ENCODE measurements around the gene PALB2. TPM values are rescaled to one million over a fixed set of nuclear protein-coding genes. Genes with fewer than 3 reads are reported as not detected.

PALB2 gene
- total RNA-seq, 1 donor from 2014 or later, result 14.5 TPM

- no peaks in the 10 kb centered on the region for H3K4me1 Mint-ChIP-seq (ENCODE audit: unreplicated experiment)
- no peak for TF ChIP-seq CTCF (IDR thresholded peaks at IDR 0.05; ENCODE audit: unreplicated experiment)
- H3K27ac Mint-ChIP-seq (ENCODE audit: unreplicated experiment), result peak overlapping the region; percentile 24
- H3K4me3 Mint-ChIP-seq (ENCODE audit: unreplicated experiment), result peak overlapping the region; percentile 89
- peak; percentile 6 for DNase-seq (ENCODE audit: low spot score)
- peaks cover 10% of the 10 kb centered on the region for H3K27me3 Mint-ChIP-seq (ENCODE audit: unreplicated experiment)
- peaks cover 14% of the 10 kb centered on the region for H3K36me3 Mint-ChIP-seq (ENCODE audit: low read depth, unreplicated experiment)
- H3K9me3 Mint-ChIP-seq (ENCODE audit: unreplicated experiment), result no peaks in the 10 kb centered on the region
Observed at GRCh38 chr16:23595246-23595950, 45.7 kb downstream of the PALB2 start.

GRCh38 chr16:23594186-23594585 lies 46.9 kb downstream of the PALB2 start:
- H3K27ac Mint-ChIP-seq (ENCODE audit: unreplicated experiment), result no peak overlapping the region
- no peaks in the 10 kb centered on the region for H3K9me3 Mint-ChIP-seq (ENCODE audit: unreplicated experiment)
- H3K4me3 Mint-ChIP-seq (ENCODE audit: unreplicated experiment), result no peak overlapping the region
- no peak for DNase-seq (ENCODE audit: low spot score)
- H3K4me1 Mint-ChIP-seq (ENCODE audit: unreplicated experiment), result no peaks in the 10 kb centered on the region
- H3K27me3 Mint-ChIP-seq (ENCODE audit: unreplicated experiment), result peaks cover 10% of the 10 kb centered on the region
- peaks cover 18% of the 10 kb centered on the region for H3K36me3 Mint-ChIP-seq (ENCODE audit: low read depth, unreplicated experiment)
- no peak for TF ChIP-seq CTCF (IDR thresholded peaks at IDR 0.05; ENCODE audit: unreplicated experiment)

- Mint-ChIP-seq H3K36me3 (ENCODE audit: low read depth, unreplicated experiment) (peaks cover 25% of the 10 kb centered on the region), H3K4me3 (ENCODE audit: unreplicated experiment) (no peak overlapping the region), H3K27ac (ENCODE audit: unreplicated experiment) (peak overlapping the region; percentile 30), H3K27me3 (ENCODE audit: unreplicated experiment) (peaks cover 6% of the 10 kb centered on the region), H3K4me1 (ENCODE audit: unreplicated experiment) (no peaks in the 10 kb centered on the region), H3K9me3 (ENCODE audit: unreplicated experiment) (no peaks in the 10 kb centered on the region)
- TF ChIP-seq CTCF (IDR thresholded peaks at IDR 0.05; ENCODE audit: unreplicated experiment), result no peak
- no peak for DNase-seq (ENCODE audit: low spot score)
Observed at GRCh38 chr16:23590181-23590580, 50.9 kb downstream of the PALB2 start.

GRCh38 chr16:23587726-23588125 lies 53.4 kb downstream of the PALB2 start:
- Mint-ChIP-seq H3K36me3 (ENCODE audit: low read depth, unreplicated experiment) (peaks cover 32% of the 10 kb centered on the region), H3K27me3 (ENCODE audit: unreplicated experiment) (peaks cover 6% of the 10 kb centered on the region), H3K4me3 (ENCODE audit: unreplicated experiment) (no peak overlapping the region), H3K27ac (ENCODE audit: unreplicated experiment) (no peak overlapping the region), H3K9me3 (ENCODE audit: unreplicated experiment) (no peaks in the 10 kb centered on the region), H3K4me1 (ENCODE audit: unreplicated experiment) (no peaks in the 10 kb centered on the region)
- no peak for DNase-seq (ENCODE audit: low spot score)
- TF ChIP-seq CTCF (IDR thresholded peaks at IDR 0.05; ENCODE audit: unreplicated experiment), result no peak
